Brain microvascular endothelial cell (primary cell): ENCODE data around the gene PGAP2.

Experiments used
- DNase-seq: peaks from one replicate; pipeline ENCODE4 v3.0.0-alpha.2; 2020
- H3K27ac ChIP-seq: fragments of 250-450 bp; sonication (Bioruptor Pico); 2 replicates; pipeline ENCODE4 v1.5.1; 2020; ENCODE audit warnings: mild to moderate bottlenecking, moderate library complexity
- H3K27me3 ChIP-seq: fragments of 250-450 bp; sonication (Bioruptor Pico); replicated peaks from 2 replicates; pipeline ENCODE4 v1.5.1; 2020; ENCODE audit warnings: mild to moderate bottlenecking
- H3K36me3 ChIP-seq: fragments of 250-450 bp; sonication (Bioruptor Pico); replicated peaks from 2 replicates; pipeline ENCODE4 v1.5.1; 2020; ENCODE audit warnings: mild to moderate bottlenecking
- H3K4me3 ChIP-seq: 2 replicates; pipeline ENCODE4 v1.5.1; 2011; ENCODE audit warnings: low read depth, mild to moderate bottlenecking, control low read depth, low read length, moderate library complexity
- CTCF ChIP-seq: IDR thresholded peaks from 2 replicates; pipeline ENCODE4 v1.5.1; 2011; ENCODE audit warnings: low read depth, mild to moderate bottlenecking, moderate library complexity, low read length, control low read depth, inconsistent platforms; ENCODE audit errors: missing control alignments
- in situ Hi-C: cut with HindIII; loops from 2 replicates; pipeline ENCODE4 v1.10.0; 2017; ENCODE audit warnings: low sequenced_read_pairs, low pct_ligation_motif_present

The PGAP2 gene

GRCh38 chr11:3799873-3800272, 8.5 kb upstream of the PGAP2 start:
- in situ Hi-C loops: no loop called here
- Histone ChIP-seq H3K27ac (no peak overlapping the region), H3K27me3 (no peaks in the 10 kb centered on the region), H3K36me3 (peaks cover 2% of the 10 kb centered on the region), H3K4me3 (no peak overlapping the region)
- TF ChIP-seq CTCF: no peak
- DNase-seq: no peak

DNA sequence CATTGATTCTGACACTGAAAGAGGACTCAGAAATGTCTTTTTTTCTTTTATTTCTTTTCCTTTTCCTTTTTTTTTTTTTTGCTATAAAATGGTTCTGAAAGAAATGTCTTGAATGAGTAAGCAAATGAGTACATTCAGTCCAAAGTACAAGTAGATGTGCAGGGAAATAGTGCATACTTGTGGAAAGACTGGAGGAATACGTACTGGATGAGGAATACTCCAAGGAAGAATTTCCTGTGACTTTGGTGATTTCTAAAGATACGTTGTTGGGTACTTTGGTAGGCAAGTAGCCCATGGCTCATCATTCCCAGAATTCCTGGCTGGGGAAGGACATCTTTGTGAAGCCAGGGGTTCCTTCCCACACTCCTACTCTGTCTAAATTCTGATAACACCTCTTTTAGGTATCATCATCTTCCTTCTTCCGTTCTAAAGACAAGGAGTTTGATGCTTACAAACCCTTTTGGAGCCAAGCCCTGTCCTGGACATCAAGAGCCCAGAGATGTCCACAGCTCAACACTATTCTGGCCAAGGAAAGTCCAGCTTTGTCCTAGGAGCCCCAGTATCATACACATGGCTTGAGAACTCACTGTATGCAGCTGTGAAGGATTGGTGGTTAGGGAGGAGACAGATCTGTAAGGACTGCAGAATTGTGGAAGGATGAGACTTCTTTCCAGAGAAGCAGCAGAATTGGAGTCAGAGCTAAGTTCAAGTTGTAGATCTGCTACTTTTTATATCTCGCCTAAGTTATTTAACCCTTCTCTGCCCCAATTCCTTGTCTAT, 6.2 kb upstream of the PGAP2 start:
- no peak overlapping the region for H3K27ac ChIP-seq
- DNase-seq: no peak
- TF ChIP-seq CTCF: no peak
- H3K27me3 ChIP-seq: no peaks in the 10 kb centered on the region
- in situ Hi-C loops: no loop called here
- no peak overlapping the region for H3K4me3 ChIP-seq
- H3K36me3 ChIP-seq: peaks cover under 1% of the 10 kb centered on the region

- in situ Hi-C loops: no loop called here
- no peaks in the 10 kb centered on the region for H3K36me3 ChIP-seq
- no peak for DNase-seq
Measured at GRCh38 chr11:3803726-3804495, 4.4 kb upstream of the PGAP2 start.

GRCh38 chr11:3808861-3809623, 682 bp downstream of the PGAP2 start:
- no peaks in the 10 kb centered on the region for H3K27me3 ChIP-seq
- peak overlapping the region; percentile 79 for H3K4me3 ChIP-seq
- TF ChIP-seq CTCF: peak; percentile 65
- no peak overlapping the region for H3K27ac ChIP-seq
- no peak for DNase-seq
- H3K36me3 ChIP-seq: no peaks in the 10 kb centered on the region
- in situ Hi-C loops: no loop called here

More at GRCh38 chr11:3803726-3804495, 4.4 kb upstream of the PGAP2 start:
- no peaks in the 10 kb centered on the region for H3K27me3 ChIP-seq
- H3K27ac ChIP-seq: no peak overlapping the region
- no peak overlapping the region for H3K4me3 ChIP-seq
- TF ChIP-seq CTCF: no peak

- in situ Hi-C loops: no loop called here
- no peak for DNase-seq
- Histone ChIP-seq H3K27ac (no peak overlapping the region), H3K4me3 (no peak overlapping the region), H3K27me3 (no peaks in the 10 kb centered on the region), H3K36me3 (no peaks in the 10 kb centered on the region)
- no peak for TF ChIP-seq CTCF
Measured at GRCh38 chr11:3809624-3809928, 1.2 kb downstream of the PGAP2 start.
